Panc1 (cell line): ENCODE measurements around the gene MCM3AP.

Source experiments
- CTCF ChIP-seq: fragments of 450-650 bp; IDR thresholded peaks from 2 replicates; pipeline ENCODE4 v1.5.1; 2017; ENCODE audit warnings: mild to moderate bottlenecking
- POLR2AphosphoS5 ChIP-seq: IDR thresholded peaks from 2 replicates; pipeline ENCODE4 v1.6.1; 2012; ENCODE audit warnings: mild to moderate bottlenecking, low read depth, low read length, moderate library complexity
- SIN3A ChIP-seq: IDR thresholded peaks from 2 replicates; pipeline ENCODE4 v1.6.1; 2012; ENCODE audit warnings: low read depth, mild to moderate bottlenecking, low read length, moderate library complexity, borderline replicate concordance; ENCODE audit not compliant: insufficient read depth

- TF ChIP-seq CTCF (no peak), SIN3A (no peak), POLR2AphosphoS5 (no peak)
Observed at GRCh38 chr21:46265736-46266525, 19.5 kb downstream of the MCM3AP start.
